ENCODE measurements around the gene HCLS1.
"Not testable (repeated sequence)": the region's sequence is repeated elsewhere in the genome, so short reads cannot be mapped to it uniquely, and the experiment has no call there.

Gene HCLS1

GRCh38 chr3:121595765-121596406 lies 64.8 kb downstream of the HCLS1 start:
- no peak for DNase-seq (ENCODE audit: extremely low read depth, low read depth)
- TF ChIP-seq CTCF (IDR thresholded peaks at IDR 0.05; ENCODE audit: low read depth, low read length), result no peak

DNA sequence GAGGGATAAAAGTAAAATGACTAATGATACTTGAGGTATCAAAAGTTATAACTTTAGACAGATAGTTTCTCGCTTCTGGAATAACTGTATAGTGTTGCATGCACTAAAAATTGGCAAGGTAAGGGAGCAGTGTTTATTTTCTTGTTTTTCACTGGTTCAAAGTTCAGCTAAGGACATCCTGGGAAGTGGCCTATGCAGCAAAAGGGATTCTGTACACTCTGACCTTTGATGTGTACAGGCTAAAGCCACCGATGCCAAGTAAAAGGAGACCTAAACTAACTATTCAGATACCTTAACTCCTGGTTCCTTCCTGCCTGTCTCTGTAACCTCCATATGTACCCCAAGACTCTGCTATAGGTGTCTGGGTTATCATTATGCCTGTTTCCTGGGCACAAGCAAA lies 65.9 kb downstream of the HCLS1 start:
- no peak for DNase-seq (ENCODE audit: extremely low read depth, low read depth)
- TF ChIP-seq CTCF (IDR thresholded peaks at IDR 0.05; ENCODE audit: low read depth, low read length), result no peak

DNA sequence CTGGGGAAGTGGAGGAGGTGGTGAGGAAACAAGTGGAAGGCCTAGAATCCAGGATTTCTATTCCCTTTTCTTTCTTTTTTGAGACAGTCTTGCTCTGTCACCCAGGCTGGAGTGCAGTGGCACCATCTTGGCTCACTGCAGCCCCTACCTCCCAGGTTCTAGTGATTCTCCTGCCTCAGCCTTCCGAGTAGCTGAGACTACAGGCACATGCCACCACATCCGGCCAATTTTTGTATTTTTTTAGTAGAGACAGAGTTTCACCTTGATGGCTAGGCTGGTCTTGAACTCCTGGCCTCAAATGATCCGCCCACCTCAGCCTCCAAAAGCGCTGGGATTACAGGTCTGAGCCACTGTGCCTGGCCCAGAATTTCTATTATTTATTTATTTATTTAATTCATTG lies 66.9 kb downstream of the HCLS1 start:
- DNase-seq (ENCODE audit: extremely low read depth, low read depth), result not testable (repeated sequence)

- no peak for DNase-seq (ENCODE audit: extremely low read depth, low read depth)
- TF ChIP-seq CTCF (IDR thresholded peaks at IDR 0.05; ENCODE audit: low read depth, low read length), result no peak
Observed at GRCh38 chr3:121592856-121593702, 67.6 kb downstream of the HCLS1 start, which contains the start of gene FBXO40. TSS of gene FBXO40 (plus strand) at chr3:121593379. CDS start at chr3:121620576, 27,197 bp downstream.

DNA sequence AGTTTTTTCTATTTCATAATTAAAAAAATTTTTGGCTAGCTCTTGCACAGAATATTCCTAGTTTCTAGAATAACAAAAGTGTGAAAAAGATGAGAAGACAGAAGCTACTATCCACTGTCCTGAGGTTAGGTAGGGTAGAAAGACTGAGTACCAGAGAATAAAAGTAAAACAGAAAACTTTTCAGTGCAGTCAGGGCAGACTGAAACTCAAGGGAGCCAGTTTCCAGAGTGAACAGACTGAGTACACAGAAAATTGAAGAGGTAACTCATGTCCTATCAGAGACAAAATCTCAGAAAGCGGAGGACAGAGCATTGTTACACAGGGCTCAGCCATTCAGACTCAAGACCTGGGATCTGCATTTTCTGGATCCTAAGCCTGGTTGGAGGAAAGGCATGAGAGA lies 76.3 kb downstream of the HCLS1 start:
- TF ChIP-seq CTCF (IDR thresholded peaks at IDR 0.05; ENCODE audit: low read depth, low read length), result no peak
- DNase-seq (ENCODE audit: extremely low read depth, low read depth), result no peak

- no peak for DNase-seq (ENCODE audit: extremely low read depth, low read depth)
- no peak for TF ChIP-seq CTCF (IDR thresholded peaks at IDR 0.05; ENCODE audit: low read depth, low read length)
Observed at GRCh38 chr3:121581691-121582090, 79.0 kb downstream of the HCLS1 start.

Measured in AG09319 (cell line).